ENCODE data around the gene C1orf94. TPM values are rescaled to one million over a fixed set of nuclear protein-coding genes. Genes with fewer than 3 reads are reported as not detected.

C1orf94 gene
- polyA plus RNA-seq, 1 donor = not detected

GRCh38 chr1:34262023-34262853, 85.5 kb downstream of the C1orf94 start:
- no peak for DNase-seq

DNA sequence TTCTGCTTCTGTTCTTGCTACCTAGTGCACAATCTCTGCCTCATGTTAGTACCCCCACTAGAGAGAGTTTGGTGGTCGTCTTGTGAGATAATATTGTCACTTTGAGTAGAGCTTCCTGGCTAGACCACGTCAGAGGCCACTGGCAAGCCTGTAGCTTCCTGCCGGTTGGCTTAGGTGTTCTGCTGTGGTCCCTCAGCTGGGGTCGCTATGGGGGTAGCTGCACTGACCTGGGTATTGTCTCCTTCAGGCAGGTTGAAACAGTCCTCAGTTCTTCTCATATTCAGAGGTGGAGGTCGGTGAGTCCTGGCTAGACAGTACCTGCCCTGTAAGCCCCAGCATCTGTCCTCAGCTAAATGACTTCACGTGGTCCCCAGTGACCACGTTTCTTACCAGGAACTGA, 86.2 kb downstream of the C1orf94 start:
- DNase-seq = no peak

GRCh38 chr1:34263406-34263805, 86.7 kb downstream of the C1orf94 start:
- DNase-seq = no peak

DNA sequence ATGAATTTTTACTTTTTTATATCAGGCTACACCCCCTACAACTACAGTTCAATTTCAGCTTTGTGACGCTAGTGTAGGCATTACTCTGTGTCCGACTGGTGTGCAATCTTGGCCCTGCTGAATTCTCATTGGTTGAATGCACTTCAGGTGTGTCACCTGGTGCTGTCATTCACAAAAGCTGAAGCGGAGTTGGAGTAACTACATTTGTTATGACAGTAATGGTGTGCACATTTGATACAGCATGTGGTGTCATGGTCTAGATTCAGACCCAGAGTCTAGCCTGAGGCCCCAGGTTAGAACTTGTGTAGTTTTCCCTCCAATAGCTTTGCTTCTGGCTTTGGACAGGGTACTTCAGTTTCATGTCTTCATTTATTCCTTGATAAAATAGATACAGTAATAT, 88.7 kb downstream of the C1orf94 start:
- no peak for DNase-seq

DNA sequence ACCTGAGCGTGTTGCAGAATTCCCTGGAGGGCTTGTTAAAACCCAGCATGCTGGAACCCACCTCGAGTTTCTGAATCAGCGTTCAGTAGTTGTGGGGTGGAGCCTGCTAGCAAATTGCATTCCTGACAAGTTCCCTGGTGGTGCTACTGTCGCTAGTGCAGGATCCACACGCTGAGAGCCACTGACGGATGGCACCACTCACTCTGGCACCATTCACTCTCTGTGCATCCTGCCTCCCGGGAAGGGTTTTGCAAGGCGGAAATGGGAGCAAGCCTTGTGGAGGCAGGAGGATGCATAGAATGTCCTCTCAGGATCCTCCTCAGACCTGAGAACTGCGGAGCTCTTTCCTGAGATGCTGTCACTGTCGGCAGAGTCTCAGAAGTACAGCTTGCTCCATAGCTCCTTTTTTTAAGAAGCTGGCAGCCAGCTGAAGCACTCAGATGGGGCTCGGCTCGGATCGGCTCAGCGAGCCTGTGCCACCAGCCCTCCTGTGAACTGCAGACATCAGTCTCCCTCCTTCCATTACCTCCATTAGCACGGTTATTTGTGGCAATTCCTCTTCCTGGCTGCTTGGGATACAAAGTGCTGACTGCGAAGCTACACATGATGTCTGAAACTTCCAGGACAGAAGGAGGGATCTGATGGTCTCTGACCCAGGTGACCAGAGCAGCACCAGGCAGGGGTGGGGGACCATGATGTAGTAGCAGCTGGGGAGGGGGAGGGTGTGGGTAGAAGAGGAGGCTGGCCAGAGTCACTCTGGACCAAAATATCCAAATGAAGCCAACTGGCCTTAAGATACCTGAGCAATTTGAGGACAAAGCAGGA, 89.6 kb downstream of the C1orf94 start:
- DNase-seq = no peak

GRCh38 chr1:34267326-34267725, 90.6 kb downstream of the C1orf94 start:
- no peak for DNase-seq

DNA sequence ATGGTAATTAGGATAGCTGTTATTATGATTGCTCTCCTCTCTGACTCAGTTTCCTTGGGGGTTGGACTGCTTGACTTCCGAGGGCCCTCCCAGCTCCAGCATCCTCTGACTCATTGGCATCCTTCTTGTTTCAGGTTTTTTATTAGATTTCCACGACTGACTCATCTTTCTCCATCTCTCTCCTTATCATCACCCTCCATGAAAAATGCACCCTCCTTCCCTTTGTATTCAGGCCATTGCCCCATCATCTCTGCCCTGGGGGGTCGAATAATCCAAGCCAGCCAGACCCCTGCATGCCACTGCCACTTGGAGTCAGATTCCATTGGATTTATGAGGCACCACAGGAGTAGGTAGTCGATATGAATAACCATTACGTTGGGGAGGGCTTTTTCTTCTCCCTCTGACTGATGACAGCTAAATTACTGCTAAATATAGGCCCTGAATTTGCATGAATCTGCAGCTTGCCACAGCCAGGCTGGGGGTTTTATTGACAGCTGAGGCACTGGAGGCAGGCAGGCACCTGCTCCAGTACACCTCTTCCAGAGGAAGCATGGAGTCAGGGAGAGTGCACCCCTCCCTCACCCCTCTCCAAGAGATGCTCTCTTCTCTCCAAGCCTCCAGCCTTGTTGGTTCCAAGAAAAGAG, 91.7 kb downstream of the C1orf94 start:
- DNase-seq = no peak

Other genes with a start within 250 kb of the C1orf94 start
- 0.46 TPM for gene CSMD2, start 11.7 kb upstream of the C1orf94 start, polyA plus RNA-seq (ENCODE audit: insufficient read length)

All from hindlimb muscle (tissue), 1 donor.